HEK293T (cell line): ENCODE data around the gene FAM209A.

Experiments
- BHLHE40 ChIP-seq: fragments of 450-650 bp; IDR thresholded peaks from 2 replicates; pipeline ENCODE4 v1.6.1; 2016; ENCODE audit warnings: mild to moderate bottlenecking, moderate library complexity, borderline replicate concordance
- CTBP1 ChIP-seq: fragments of 450-650 bp; IDR thresholded peaks from 2 replicates; pipeline ENCODE4 v1.6.1; 2016; ENCODE audit warnings: borderline replicate concordance
- NFRKB ChIP-seq: fragments of 450-650 bp; IDR thresholded peaks from 2 replicates; pipeline ENCODE4 v1.6.1; 2016; ENCODE audit warnings: mild to moderate bottlenecking, moderate library complexity
- SP1 ChIP-seq: fragments of 450-650 bp; IDR thresholded peaks from 2 replicates; pipeline ENCODE4 v1.6.1; 2017
- TARDBP ChIP-seq: fragments of 450-650 bp; IDR thresholded peaks from 2 replicates; pipeline ENCODE4 v1.6.1; 2016

DNA sequence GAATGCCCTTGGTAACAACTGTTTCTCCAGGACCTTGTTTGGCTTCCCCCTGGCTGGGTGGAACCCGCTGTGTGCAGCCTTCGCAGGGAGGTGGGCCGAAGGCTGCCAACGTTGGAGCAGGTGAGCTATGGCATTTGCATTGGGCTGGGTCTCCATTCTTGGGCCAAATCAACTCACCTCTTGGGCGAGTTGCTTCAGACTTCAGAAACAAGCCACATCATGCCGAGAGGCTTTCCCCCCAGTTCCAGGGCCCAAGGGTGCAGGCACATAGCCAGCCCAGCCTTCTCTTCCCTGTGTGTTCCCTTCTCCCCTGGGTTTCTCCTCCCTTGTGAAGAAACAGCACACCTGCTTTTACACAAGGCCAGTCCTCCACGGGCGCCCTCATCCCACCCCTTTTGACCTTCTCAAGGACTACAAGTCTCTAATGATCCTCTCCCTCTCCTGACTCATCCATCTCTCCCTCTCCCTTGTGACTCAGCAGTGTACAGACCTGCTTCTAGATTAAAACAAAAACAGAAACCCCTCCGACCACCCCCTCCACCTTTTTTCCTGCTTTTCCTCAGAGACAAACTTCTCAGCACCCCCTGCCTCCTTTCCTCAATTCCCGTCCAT is 50.1 kb downstream of the FAM209A start:
- TF ChIP-seq NFRKB (no peak), BHLHE40 (no peak), TARDBP (no peak), CTBP1 (no peak), SP1 (no peak)
